ENCODE results near the gene BRPF3.
"Not testable (repeated sequence)": the region's sequence is repeated elsewhere in the genome, so short reads cannot be mapped to it uniquely, and the experiment has no call there.

The BRPF3 gene

DNA sequence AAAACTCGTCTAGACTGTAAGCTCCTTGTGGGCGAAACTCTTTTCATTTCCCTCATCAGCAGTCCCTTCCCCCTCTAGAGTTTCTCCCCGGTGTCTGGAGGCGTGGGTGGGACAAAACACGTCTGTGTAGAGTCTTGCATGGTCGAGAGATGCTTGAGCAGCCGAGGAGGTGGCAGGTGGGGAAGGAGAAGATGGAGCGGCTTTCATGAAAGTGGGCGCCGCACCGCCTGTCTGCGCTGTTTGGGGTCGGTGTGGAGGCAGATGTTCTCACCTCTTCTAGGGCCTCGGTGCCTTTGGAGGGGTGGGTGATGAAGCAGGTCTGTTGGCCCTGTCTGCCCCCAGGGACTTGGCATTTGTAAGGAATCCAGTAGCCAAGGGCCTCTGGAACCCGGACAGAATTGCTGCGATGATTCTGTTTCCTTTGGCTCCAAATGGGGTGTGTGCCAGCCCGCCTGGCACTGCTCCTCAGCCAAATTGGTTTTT lies 1.2 kb downstream of the BRPF3 start:
- in situ Hi-C loops (cut with HindIII; ENCODE audit: low pct_ligation_motif_present, low pct_unique_long_range_greater_than_20kb, low sequenced_read_pairs), result no loop called here
- no peak for DNase-seq

DNA sequence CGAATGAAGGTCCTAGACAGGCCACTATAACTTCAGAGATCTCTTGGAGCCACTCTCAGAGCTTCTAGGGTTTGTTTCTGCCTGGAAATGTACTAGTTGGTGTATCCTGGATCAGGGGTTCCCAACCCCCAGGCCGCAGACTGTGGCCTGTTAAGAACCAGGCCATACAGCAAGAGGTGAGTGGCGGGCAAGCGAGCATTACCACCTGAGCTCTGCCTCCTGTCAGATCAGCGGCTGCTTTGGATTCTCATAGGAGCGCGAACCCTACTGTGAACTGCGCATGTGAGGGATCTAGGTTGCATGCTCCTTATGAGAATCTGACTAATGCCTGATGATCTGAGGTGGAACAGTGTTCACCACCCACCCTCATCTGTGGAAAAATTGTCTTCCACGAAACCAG lies 2.4 kb downstream of the BRPF3 start:
- DNase-seq, result no peak
- in situ Hi-C loops (cut with HindIII; ENCODE audit: low pct_ligation_motif_present, low pct_unique_long_range_greater_than_20kb, low sequenced_read_pairs), result no loop called here

DNA sequence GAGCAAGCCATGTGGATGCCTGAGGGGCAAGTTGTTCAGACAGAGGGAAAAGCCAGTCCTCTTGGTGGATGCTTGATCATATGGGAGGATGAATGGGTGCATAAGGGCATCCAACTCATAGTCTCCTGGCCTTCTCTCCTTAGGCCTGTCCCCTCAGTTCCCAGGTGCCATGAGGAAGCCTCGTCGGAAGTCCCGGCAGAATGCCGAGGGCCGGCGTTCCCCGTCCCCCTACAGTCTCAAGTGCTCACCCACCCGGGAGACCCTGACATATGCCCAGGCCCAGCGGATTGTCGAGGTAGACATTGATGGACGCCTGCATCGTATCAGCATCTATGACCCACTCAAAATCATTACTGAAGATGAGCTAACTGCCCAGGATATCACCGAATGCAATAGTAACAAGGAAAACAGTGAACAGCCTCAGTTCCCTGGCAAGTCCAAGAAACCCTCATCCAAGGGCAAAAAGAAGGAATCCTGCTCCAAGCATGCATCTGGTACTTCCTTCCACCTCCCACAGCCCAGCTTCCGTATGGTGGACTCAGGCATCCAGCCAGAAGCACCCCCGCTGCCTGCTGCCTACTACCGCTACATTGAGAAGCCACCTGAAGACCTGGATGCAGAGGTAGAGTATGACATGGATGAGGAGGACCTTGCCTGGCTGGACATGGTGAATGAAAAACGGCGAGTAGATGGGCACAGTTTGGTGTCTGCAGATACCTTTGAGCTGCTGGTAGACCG lies 3.8 kb downstream of the BRPF3 start:
- no peak for DNase-seq
- in situ Hi-C loops (cut with HindIII; ENCODE audit: low pct_ligation_motif_present, low pct_unique_long_range_greater_than_20kb, low sequenced_read_pairs), result no loop called here

DNA sequence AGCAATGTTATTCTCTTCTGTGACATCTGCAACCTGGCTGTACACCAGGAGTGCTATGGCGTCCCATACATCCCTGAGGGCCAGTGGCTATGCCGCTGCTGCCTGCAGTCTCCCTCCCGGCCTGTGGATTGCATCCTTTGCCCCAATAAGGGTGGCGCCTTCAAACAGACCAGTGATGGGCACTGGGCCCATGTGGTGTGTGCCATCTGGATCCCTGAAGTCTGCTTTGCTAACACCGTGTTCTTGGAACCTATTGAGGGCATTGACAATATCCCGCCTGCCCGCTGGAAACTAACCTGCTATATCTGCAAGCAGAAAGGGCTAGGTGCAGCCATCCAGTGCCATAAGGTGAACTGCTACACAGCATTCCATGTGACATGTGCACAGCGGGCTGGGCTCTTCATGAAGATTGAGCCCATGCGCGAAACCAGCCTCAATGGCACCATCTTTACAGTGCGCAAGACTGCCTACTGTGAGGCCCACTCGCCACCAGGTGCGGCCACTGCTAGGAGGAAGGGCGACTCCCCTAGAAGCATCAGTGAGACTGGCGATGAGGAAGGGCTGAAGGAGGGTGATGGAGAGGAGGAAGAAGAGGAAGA lies 4.6 kb downstream of the BRPF3 start:
- no peak for DNase-seq
- in situ Hi-C loops (cut with HindIII; ENCODE audit: low pct_ligation_motif_present, low pct_unique_long_range_greater_than_20kb, low sequenced_read_pairs), result no loop called here

DNA sequence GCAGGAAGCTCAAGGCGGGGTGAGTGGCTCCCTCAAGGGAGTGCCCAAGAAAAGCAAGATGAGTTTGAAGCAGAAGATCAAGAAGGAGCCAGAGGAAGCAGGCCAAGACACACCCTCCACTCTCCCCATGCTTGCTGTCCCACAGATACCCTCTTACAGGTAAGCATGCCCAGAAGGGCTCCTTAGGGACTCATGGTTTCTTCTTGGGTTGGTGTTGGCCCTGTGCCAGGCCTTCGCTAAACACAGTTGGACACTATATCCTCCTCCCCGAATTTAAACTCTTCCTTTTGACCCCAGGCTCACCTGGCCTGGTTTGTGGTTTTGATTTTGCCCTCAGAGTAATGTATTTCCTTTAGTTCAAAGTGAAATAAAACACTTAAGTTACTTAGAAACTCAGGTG lies 5.1 kb downstream of the BRPF3 start:
- in situ Hi-C loops (cut with HindIII; ENCODE audit: low pct_ligation_motif_present, low pct_unique_long_range_greater_than_20kb, low sequenced_read_pairs), result no loop called here
- no peak for DNase-seq

DNA sequence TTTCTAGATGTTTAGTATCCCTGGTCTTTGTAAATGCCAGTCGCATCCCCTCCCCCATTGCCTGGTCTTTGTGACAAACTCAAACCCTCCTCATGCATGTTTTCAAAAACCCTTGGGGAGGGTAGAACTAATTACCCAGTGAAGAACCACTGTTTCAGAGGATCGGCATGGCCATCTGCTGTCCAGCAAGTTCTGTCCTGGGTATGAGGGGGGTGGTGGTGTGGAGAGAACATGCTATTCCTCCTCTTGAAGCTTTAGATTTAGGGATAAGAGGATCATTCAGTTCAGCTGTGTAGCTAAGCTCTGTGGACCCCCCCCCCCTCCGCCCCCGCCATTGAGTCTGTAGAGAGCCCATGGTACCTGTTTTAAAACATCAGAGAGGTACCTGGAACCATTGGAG lies 5.6 kb downstream of the BRPF3 start:
- in situ Hi-C loops (cut with HindIII; ENCODE audit: low pct_ligation_motif_present, low pct_unique_long_range_greater_than_20kb, low sequenced_read_pairs), result no loop called here
- DNase-seq, result no peak

DNA sequence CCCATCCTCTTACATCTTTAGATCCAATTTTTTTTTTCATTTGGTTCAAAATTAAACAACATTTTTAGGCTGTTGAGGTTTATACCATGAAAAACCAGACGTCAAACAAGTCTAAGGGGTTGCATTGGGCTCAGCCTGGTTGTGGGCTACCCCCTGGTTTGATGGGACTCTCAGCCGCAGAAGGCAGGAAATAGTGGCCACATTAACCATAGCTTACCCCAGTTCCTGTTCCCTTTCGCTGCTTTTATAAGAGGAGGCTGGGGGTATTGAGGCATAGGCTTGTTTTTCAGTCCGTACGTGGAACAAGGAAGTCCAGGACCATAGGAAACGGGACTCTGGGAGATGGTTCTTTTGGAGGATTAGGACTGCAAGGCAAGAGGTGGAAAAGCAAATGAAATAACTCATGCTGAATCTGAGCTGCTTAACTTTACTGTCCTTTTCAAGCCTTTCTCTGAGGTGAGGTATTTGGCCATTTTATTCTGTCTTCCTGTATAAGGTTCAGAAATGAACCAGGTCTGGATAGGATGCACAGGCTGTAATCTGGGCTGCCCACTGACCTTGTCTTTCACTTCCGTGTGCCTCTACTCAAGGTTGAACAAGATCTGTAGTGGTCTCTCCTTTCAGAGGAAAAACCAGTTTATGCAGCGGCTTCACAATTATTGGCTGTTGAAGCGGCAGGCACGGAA lies 7.7 kb downstream of the BRPF3 start:
- in situ Hi-C loops (cut with HindIII; ENCODE audit: low pct_ligation_motif_present, low pct_unique_long_range_greater_than_20kb, low sequenced_read_pairs), result no loop called here
- DNase-seq, result no peak

DNA sequence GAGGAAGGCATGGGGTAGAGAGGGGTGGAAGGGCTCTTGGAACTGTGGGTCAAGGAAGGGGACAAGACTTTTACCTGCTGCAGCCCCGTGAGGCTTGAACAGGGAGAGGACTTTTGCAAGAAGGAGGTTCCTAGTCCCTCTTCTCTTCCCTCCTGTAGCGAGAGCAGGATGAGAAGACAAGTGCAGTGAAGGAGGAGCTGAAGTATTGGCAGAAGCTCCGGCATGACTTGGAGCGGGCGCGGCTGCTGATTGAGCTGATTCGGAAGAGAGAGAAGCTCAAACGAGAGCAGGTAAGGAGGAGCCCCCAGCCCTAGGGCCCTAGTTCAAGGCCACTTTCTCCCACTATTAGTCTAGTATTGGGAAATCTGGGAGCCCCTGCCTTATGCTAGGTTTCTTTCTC lies 10.6 kb downstream of the BRPF3 start:
- in situ Hi-C loops (cut with HindIII; ENCODE audit: low pct_ligation_motif_present, low pct_unique_long_range_greater_than_20kb, low sequenced_read_pairs), result no loop called here

DNA sequence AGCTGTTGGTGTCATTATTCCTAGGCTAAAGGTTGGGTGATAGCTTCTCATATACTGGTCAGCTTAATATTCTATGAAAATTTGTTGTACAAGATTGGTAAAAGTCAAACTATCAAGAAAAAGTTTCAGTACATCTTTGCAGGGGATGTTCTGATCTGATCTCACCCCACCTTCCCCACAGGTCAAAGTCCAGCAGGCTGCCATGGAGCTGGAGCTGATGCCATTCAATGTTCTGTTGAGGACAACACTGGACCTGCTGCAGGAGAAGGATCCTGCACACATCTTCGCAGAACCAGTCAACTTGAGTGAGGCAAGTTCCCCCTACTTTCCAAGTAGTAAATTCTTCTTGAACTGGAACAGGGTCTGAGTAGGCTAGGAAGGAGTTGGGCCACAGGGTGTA lies 13.1 kb downstream of the BRPF3 start:
- DNase-seq, result no peak
- in situ Hi-C loops (cut with HindIII; ENCODE audit: low pct_ligation_motif_present, low pct_unique_long_range_greater_than_20kb, low sequenced_read_pairs), result no loop called here

More for the DNA sequence above, 10.6 kb downstream of the BRPF3 start:
- no peak for DNase-seq

DNA sequence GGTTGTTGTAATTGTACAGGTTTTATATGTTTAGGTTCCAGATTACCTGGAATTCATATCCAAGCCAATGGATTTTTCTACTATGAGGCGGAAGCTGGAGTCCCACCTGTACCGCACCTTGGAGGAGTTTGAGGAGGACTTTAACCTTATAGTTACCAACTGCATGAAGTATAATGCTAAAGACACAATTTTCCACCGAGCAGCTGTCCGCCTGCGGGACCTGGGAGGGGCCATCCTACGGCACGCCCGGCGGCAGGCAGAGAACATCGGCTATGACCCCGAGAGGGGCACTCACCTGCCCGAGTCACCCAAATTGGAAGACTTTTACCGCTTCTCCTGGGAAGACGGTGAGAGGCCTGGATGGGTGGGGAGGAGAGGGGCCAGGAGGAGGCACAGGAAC lies 13.6 kb downstream of the BRPF3 start:
- DNase-seq, result no peak

DNA sequence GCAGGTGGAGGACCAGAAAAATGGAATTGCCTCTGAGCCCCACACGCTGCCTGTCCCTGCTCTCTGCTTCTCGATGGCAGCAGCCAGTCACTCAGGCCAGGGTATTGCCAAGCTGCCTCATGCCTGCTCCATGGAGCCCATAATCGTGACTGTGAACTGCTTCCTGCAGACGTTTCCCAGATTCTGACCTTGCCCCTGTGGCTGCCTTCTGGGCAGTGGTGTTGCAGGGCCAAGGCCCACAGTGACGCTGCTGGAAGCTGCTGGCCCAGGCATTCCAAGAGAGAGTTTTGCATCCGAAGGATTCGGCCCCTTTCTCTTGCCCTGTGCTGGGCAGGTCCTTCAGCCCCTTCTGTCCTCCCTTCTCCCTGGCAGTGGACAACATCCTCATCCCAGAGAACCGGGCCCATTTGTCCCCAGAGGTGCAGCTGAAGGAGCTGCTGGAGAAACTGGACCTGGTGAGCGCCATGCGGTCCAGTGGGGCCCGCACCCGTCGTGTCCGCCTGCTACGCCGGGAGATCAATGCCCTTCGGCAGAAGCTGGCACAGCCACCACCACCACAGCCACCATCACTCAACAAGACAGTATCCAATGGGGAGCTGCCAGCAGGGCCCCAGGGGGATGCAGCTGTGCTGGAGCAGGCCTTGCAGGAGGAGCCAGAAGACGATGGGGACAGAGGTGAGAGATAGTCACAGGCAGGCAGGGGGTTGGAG lies 14.5 kb downstream of the BRPF3 start:
- in situ Hi-C loops (cut with HindIII; ENCODE audit: low pct_ligation_motif_present, low pct_unique_long_range_greater_than_20kb, low sequenced_read_pairs), result no loop called here
- no peak for DNase-seq

More for the DNA sequence above, 13.6 kb downstream of the BRPF3 start:
- in situ Hi-C loops (cut with HindIII; ENCODE audit: low pct_ligation_motif_present, low pct_unique_long_range_greater_than_20kb, low sequenced_read_pairs), result no loop called here

DNA sequence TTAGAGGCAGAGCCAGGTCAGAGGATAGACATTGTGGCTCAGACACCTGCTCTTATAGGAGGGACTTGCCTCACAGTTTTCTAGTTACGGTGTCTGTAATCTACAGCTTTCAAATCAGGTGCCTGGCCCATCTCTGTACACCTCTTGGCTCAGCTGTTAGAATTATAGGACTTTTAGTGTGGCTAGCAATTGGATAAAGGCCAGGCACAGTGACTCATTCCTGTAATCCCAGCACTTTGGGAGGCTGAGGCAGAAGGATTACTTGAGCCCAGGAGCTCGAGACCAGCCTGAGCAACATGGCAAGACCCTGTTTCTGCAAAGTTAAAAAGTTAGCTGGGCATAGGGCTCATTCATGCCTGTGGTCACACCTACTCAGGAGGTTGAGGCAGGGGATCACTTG lies 20.0 kb downstream of the BRPF3 start:
- in situ Hi-C loops (cut with HindIII; ENCODE audit: low pct_ligation_motif_present, low pct_unique_long_range_greater_than_20kb, low sequenced_read_pairs), result no loop called here
- DNase-seq, result no peak

DNA sequence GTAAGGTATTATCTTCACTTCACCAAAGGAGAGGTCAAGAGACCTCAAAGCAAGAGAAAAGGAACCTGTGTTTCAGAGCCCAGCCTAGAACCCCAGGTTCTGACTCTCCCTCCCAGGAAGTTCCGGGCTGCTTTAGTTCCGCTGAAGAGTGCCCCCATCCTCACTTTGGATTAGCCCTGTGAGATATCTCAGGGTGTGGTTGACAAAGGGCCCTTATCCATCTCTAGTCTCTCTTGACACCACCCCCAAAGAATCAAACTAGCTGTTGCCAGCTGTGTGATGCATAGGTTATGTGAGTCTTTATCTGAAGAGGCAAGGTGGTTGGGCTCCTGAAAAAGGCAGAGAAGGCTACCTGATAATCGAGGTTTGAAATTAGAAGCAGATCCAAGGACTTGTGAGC lies 20.6 kb downstream of the BRPF3 start:
- no peak for DNase-seq
- in situ Hi-C loops (cut with HindIII; ENCODE audit: low pct_ligation_motif_present, low pct_unique_long_range_greater_than_20kb, low sequenced_read_pairs), result no loop called here

DNA sequence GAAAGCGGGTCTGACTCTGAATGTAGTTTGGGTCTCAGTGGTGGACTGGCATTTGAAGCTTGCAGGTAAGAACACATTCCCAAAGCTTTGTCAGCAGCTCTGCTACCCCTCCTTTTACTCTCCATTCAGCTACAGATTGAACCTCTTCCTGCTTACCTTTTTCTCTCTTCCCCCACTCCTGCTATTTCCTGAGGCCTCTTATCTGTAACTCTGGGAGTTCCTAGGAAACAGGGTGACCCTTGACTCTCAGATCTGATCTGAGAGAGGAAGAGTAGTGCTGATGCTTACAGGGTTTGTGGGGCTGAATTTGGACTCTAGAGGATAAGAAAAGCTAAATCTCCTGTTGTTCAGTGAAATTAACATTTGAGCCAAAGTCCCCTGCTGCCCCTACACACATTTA lies 21.4 kb downstream of the BRPF3 start:
- in situ Hi-C loops (cut with HindIII; ENCODE audit: low pct_ligation_motif_present, low pct_unique_long_range_greater_than_20kb, low sequenced_read_pairs), result no loop called here
- no peak for DNase-seq

DNA sequence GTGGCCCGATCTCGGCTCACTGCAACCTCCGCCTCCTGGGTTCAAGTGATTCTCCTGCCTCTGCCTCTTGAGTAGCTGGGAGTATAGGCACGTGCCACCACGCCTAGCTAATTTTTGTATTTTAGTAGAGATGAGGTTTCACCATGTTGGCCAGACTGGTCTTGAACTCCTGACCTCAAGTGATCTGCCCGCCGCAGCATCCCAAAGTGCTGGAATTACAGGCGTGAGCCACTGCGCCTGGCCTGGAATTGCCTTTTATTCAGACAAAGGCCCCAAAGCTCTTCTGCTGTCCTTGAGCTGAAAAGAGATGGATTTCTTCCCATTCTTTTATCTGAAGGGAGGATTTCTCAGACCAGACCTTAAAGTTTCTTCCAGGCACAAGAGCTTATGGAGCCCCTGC lies 22.0 kb downstream of the BRPF3 start:
- in situ Hi-C loops (cut with HindIII; ENCODE audit: low pct_ligation_motif_present, low pct_unique_long_range_greater_than_20kb, low sequenced_read_pairs); DNase-seq: not testable (repeated sequence)

DNA sequence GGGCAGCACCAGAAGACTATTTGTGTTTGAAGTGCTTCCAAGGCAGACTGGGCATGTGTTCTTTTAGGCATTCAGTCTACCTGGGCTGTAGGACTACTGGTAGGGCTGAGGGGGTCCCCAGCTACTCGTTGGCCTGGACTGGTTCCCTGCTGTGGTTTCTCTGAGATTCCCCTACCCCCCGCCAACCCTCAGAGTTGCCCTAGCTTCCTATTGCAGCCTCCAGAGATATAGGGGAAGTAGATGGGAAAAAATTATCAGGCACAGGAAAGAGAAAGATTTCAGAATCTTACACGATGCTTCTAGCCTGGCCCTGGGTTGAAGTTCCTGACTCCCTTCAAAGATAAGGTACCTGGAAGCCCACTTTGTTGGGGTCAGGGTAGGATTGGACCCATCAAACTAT lies 22.5 kb downstream of the BRPF3 start:
- in situ Hi-C loops (cut with HindIII; ENCODE audit: low pct_ligation_motif_present, low pct_unique_long_range_greater_than_20kb, low sequenced_read_pairs), result no loop called here
- DNase-seq, result no peak

DNA sequence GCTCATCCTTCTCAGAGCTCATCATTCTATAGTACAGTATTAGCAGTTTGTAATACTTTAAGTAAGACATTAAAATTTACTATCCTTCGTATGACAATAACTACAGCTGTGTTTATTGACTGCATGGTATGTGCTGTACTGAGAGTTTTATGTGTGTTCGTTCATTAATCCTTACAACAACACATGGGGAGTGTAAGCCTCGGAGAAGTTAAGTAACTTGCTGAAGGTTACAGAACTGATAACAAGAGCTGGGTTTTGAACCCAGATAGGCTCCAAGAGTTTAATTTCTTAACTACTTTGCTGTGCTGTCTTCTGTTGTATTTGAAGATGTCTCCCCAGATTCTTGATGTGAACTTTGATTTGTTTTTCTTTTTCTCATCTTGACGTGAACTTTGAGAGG lies 23.7 kb downstream of the BRPF3 start:
- in situ Hi-C loops (cut with HindIII; ENCODE audit: low pct_ligation_motif_present, low pct_unique_long_range_greater_than_20kb, low sequenced_read_pairs), result no loop called here
- DNase-seq, result no peak

DNA sequence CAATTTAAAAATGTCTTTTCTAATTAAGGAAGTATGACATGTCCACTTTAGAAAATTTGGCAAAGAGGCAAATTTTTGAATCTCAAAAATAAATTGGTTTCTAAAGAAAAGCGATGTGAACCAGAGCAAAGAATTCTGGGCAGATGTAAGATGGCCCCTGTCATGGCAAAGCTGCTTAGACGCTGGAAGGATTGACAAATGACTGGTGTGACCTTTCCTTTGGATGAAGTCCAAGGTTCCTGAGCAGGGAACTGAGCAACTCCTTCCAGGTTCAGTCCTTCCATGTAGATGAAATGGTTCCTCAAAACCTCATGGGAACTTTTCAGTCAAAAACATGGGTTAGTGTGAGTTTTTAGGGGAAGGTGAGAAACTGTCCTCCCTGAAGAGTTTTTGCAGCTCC lies 25.1 kb downstream of the BRPF3 start:
- no peak for DNase-seq
- in situ Hi-C loops (cut with HindIII; ENCODE audit: low pct_ligation_motif_present, low pct_unique_long_range_greater_than_20kb, low sequenced_read_pairs), result no loop called here

DNA sequence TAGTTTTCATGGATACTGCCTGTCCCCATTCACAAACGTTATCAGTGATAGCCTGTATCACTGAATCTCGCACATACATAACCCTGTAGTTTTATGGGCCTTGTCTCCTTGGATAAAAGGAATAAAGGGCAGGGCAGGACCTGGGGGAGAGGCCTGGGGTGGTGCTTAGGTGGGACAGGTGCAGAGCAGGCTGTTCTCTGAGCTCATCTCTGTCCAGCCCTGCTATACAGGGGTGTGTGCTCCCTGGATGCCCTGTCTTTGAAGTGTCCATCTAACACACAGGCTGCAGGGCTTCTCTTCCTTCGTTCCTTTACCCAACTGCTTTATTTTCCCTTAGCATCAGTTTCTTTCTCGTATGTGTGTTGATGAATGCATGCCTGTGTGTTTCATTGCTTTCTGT lies 26.4 kb downstream of the BRPF3 start:
- in situ Hi-C loops (cut with HindIII; ENCODE audit: low pct_ligation_motif_present, low pct_unique_long_range_greater_than_20kb, low sequenced_read_pairs), result no loop called here
- DNase-seq, result no peak
